Stimulated activated naive B cell treated with anti-CD40 and anti-IgM and Interleukin-4, amounts not matched to agents 10 μg/mL and 1 μg/mL and 100 μg/mL, for 72 hours (primary cell): ENCODE measurements around the gene BEND6.

Experiments
- ATAC-seq, 2 donors: fragments of 150-1000 bp; cut with Tn5 transposase; replicated peaks; 2 replicates each; pipeline ENCODE4 v1.10.0; 2021; ENCODE audit warnings: moderate library complexity in 1 of 2
- DNase-seq: peaks from one replicate; pipeline ENCODE4 v3.0.0; 2021
- H3K27ac Mint-ChIP-seq: one replicate; pipeline ENCODE4 v1.8.0; 2022; ENCODE audit warnings: mild to moderate bottlenecking, mixed read lengths
- H3K27me3 Mint-ChIP-seq, 2 donors: one replicate each; pipeline ENCODE4 v1.8.0; 2022; ENCODE audit warnings: mixed read lengths in 2 of 2
- H3K36me3 Mint-ChIP-seq, 2 donors: one replicate each; pipeline ENCODE4 v1.8.0; 2022; ENCODE audit warnings: mixed read lengths in 2 of 2, mild to moderate bottlenecking in 1 of 2
- H3K4me1 Mint-ChIP-seq, 2 donors: one replicate each; pipeline ENCODE4 v1.8.0; 2022; ENCODE audit warnings: mixed read lengths in 2 of 2, mild to moderate bottlenecking in 1 of 2
- H3K4me3 Mint-ChIP-seq, 2 donors: one replicate each; pipeline ENCODE4 v1.8.0; 2022; ENCODE audit warnings: mild to moderate bottlenecking in 2 of 2, mixed read lengths in 2 of 2, moderate library complexity in 1 of 2
- H3K9me3 Mint-ChIP-seq, 2 donors: one replicate each; pipeline ENCODE4 v1.8.0; 2022; ENCODE audit warnings: mixed read lengths in 2 of 2, mild to moderate bottlenecking in 1 of 2

BEND6 gene, protein sequence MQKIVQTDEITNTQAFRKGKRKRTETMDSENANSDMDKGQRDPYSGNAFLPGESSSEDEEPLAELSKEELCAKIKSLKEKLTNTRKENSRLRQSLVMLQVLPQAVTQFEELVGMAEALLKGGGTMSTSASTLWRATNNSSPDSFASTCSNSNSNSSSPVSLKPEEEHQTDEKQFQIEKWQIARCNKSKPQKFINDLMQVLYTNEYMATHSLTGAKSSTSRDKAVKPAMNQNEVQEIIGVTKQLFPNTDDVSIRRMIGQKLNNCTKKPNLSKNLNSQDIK

DNA sequence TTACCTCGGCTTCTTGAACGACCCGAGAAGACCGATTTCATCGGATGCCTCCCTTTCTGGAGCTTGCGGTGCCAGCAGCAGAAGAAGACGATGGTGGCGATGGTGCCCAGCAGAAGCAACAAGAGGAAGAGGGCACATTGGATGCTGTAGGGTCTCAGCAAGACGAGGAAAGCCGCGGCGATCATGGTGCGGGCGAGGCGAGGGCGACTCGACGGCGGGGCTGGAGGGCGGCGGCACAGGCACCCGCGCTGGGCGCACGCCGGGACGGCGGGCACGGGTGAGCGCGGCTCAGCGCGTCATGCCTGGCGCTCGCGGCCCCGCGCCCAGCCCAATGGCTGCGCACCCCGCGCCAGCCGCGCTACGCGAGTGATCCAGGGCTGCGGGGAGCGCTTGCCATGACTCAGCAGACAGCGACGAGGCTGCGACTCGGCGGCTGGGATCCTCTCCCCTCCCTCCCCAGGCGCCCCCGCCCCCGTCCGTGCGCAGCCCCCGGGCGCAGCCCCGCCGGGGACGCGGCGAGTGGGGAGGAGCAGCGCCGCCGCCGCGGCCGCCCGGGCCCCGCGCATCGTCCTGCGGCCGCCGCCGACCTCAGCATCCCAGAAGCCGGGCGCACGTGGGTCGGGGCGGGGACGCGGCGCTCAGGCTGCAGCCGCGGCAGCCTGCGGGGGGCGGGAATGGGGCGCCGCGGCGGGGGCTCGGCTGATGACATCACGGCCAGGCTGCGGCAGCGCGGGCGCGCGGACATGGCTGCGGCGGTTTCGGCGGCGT is at the start of gene BEND6:
Gene BEND6, plus strand, starts transcription at position 705 of the 768 bp plus-strand sequence. CDS start 26,704 bp downstream, outside the sequence.
- Mint-ChIP-seq H3K4me1 (peaks cover 12 to 19% of the 10 kb centered on the region in 2 donors), H3K4me3 (peak within 1 kb of the TSS; percentile 94 to 95), H3K27me3 (peaks cover 38 to 50% of the 10 kb centered on the region in 2 donors), H3K27ac (peak within 1 kb of the TSS; percentile 96), H3K36me3 (peaks cover 4% of the 10 kb centered on the region in 2 donors), H3K9me3 (no peaks in the 10 kb centered on the region)
- ATAC-seq = peak; percentile 47 to 49
- DNase-seq = peak; percentile 19

DNA sequence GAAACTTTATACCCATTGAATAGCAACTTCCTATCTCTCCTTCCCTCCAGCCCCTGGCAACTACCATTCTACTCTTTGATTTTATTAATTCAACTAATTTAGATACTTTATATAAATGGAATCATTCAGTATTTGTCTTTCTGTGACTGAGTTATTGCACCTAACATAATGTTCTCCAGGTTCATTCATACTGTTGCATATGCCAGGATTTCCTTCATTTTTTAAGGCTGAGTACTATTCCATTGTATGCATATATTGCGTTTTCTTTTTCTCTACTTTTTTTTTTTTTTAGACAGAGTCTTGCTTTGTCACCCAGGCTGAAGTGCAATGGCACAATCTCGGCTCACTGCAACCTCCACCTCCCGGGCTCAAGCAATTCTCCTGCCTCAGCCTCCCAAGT is 49.5 kb upstream of the BEND6 start:
- no peaks in the 10 kb centered on the region for H3K4me1 Mint-ChIP-seq
- H3K9me3 Mint-ChIP-seq = no peaks in the 10 kb centered on the region
- H3K4me3 Mint-ChIP-seq = no peak overlapping the region
- DNase-seq (no peak), ATAC-seq (no peak)
- no peak overlapping the region for H3K27ac Mint-ChIP-seq
- peaks cover 12 to 31% of the 10 kb centered on the region in 2 donors for H3K27me3 Mint-ChIP-seq
- no peaks in the 10 kb centered on the region for H3K36me3 Mint-ChIP-seq

- no peak for DNase-seq
- H3K27me3 Mint-ChIP-seq = peaks cover 10 to 25% of the 10 kb centered on the region in 2 donors
- no peak overlapping the region for H3K4me3 Mint-ChIP-seq
- no peaks in the 10 kb centered on the region for H3K4me1 Mint-ChIP-seq
- no peak for ATAC-seq
- H3K9me3 Mint-ChIP-seq = no peaks in the 10 kb centered on the region
- no peaks in the 10 kb centered on the region for H3K36me3 Mint-ChIP-seq
- H3K27ac Mint-ChIP-seq = no peak overlapping the region
Measured at GRCh38 chr6:56906752-56907151, 48.2 kb upstream of the BEND6 start.

DNA sequence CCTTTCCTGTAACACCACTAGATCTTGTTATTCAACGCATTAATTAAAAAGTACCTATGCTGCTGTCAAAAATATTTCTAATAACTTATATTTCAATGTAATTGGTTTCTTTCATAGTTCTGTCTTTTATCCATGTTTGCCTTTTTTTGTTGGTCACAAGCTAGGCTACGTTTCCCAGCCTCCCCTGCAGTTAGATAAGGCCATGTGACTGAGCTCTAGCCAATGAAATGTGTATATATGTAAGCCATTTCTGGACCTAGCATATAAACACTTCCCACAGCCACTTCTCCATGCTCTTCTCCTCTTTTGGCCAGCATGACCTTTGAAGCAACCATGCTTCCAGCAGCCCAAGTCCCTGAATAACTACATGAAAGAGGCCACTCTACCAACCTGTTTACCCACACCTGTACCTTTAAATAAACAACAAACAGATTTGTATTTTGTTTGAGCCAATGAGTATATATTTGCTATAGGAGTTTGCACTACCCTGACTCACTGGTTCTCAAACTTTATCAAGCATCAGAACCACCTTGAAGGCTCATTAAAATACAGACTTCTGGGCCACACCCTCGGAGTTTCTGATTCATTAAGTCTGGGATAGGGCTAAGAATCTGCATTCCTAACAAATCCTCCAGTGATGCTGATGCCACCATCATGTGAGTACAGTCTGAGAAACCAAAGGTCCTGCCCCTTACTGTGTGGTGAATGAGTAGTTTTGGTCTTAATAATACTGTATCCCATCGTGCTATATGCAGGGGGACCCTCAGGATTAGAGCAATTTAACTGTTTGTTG is 45.6 kb upstream of the BEND6 start:
- no peaks in the 10 kb centered on the region for H3K9me3 Mint-ChIP-seq
- DNase-seq (no peak), ATAC-seq (no peak)
- no peak overlapping the region for H3K4me3 Mint-ChIP-seq
- no peaks in the 10 kb centered on the region for H3K36me3 Mint-ChIP-seq
- no peak overlapping the region for H3K27ac Mint-ChIP-seq
- peaks cover 8 to 25% of the 10 kb centered on the region in 2 donors for H3K27me3 Mint-ChIP-seq
- no peaks in the 10 kb centered on the region for H3K4me1 Mint-ChIP-seq

DNA sequence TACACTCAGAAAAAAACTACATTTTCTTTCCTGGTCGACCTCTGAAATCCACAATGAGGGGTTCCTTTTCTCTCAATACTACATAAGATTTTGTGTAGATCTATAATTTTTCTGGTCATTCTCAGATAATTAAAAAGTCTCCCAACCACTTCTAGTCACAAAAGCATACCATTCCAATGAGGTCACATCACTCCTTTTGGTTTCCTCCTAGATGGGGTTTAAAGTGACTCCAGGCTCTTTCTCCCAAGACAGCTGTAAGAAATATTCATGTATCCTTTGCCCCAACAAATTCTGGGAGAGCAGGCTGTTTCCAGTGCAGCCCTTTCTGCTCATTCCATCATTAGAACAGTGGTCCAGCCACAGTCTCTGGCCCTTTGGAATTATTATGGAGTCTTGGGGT is 43.1 kb upstream of the BEND6 start:
- Mint-ChIP-seq H3K9me3 (no peaks in the 10 kb centered on the region), H3K27ac (no peak overlapping the region), H3K36me3 (no peaks in the 10 kb centered on the region), H3K4me3 (no peak overlapping the region), H3K27me3 (peaks cover 0 to 5% of the 10 kb centered on the region in 2 donors), H3K4me1 (no peaks in the 10 kb centered on the region)
- no peak for DNase-seq
- no peak for ATAC-seq

- no peaks in the 10 kb centered on the region for H3K4me1 Mint-ChIP-seq
- H3K9me3 Mint-ChIP-seq = no peaks in the 10 kb centered on the region
- no peak overlapping the region for H3K27ac Mint-ChIP-seq
- DNase-seq (no peak), ATAC-seq (no peak)
- no peak overlapping the region for H3K4me3 Mint-ChIP-seq
- no peaks in the 10 kb centered on the region for H3K36me3 Mint-ChIP-seq
- peaks cover 0 to 5% of the 10 kb centered on the region in 2 donors for H3K27me3 Mint-ChIP-seq
Measured at GRCh38 chr6:56913285-56914074, 41.4 kb upstream of the BEND6 start.

- Mint-ChIP-seq H3K36me3 (no peaks in the 10 kb centered on the region), H3K9me3 (no peaks in the 10 kb centered on the region), H3K4me3 (no peak overlapping the region), H3K4me1 (no peaks in the 10 kb centered on the region), H3K27ac (no peak overlapping the region), H3K27me3 (no peaks in the 10 kb centered on the region)
- DNase-seq = no peak
- no peak for ATAC-seq
Measured at GRCh38 chr6:56914798-56915658, 39.9 kb upstream of the BEND6 start.

GRCh38 chr6:56915832-56916231 is 39.1 kb upstream of the BEND6 start:
- H3K36me3 Mint-ChIP-seq = no peaks in the 10 kb centered on the region
- ATAC-seq = no peak
- no peak overlapping the region for H3K4me3 Mint-ChIP-seq
- no peak overlapping the region for H3K27ac Mint-ChIP-seq
- no peaks in the 10 kb centered on the region for H3K4me1 Mint-ChIP-seq
- DNase-seq = no peak
- no peaks in the 10 kb centered on the region for H3K27me3 Mint-ChIP-seq
- H3K9me3 Mint-ChIP-seq = no peaks in the 10 kb centered on the region

DNA sequence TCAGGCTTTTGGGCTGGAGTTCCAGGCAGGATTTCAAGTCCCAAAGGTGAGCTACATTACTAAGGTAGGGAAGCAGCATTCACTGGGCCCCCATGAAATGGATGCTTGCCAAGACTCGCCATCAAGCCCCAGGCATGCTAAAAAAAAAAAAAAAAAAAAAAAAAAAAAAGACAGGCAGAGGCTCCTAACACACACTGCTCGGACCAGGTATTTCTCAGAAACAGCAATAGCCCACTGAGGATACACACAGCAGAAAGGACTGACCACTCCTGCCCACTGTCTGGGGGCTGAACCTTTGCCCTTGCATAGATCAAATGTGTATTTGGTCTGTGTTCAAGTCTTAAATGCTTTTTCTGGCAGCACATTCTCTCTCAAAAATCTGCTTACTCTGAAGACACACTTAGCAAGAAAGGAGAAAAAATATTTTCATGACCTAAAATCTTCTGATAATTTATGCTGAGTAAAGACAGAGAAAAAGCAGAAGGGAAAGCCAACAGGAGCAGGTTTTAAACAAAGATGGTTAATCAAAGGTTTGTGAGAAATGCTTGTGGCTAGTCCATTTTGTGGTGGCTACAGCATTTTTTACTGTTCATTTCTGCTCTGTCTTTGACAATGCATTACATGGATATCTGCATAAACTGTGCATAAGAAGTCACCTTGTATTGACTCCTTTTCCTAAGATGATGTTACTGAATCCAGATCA is 37.9 kb upstream of the BEND6 start:
- H3K36me3 Mint-ChIP-seq = no peaks in the 10 kb centered on the region
- H3K27me3 Mint-ChIP-seq = no peaks in the 10 kb centered on the region
- H3K9me3 Mint-ChIP-seq = no peaks in the 10 kb centered on the region
- ATAC-seq (no peak), DNase-seq (no peak)
- H3K27ac Mint-ChIP-seq = no peak overlapping the region
- no peak overlapping the region for H3K4me3 Mint-ChIP-seq
- no peaks in the 10 kb centered on the region for H3K4me1 Mint-ChIP-seq

GRCh38 chr6:56922645-56923044 is 32.3 kb upstream of the BEND6 start:
- peaks cover 19 to 28% of the 10 kb centered on the region in 2 donors for H3K27me3 Mint-ChIP-seq
- H3K9me3 Mint-ChIP-seq = no peaks in the 10 kb centered on the region
- no peak for DNase-seq
- no peak overlapping the region for H3K27ac Mint-ChIP-seq
- H3K4me1 Mint-ChIP-seq = no peaks in the 10 kb centered on the region
- H3K36me3 Mint-ChIP-seq = no peaks in the 10 kb centered on the region
- no peak for ATAC-seq
- H3K4me3 Mint-ChIP-seq = no peak overlapping the region

GRCh38 chr6:56923565-56923964 is 31.3 kb upstream of the BEND6 start:
- no peaks in the 10 kb centered on the region for H3K36me3 Mint-ChIP-seq
- H3K9me3 Mint-ChIP-seq = no peaks in the 10 kb centered on the region
- no peaks in the 10 kb centered on the region for H3K4me1 Mint-ChIP-seq
- no peak for DNase-seq
- H3K4me3 Mint-ChIP-seq = no peak overlapping the region
- H3K27me3 Mint-ChIP-seq = peaks cover 20 to 28% of the 10 kb centered on the region in 2 donors
- H3K27ac Mint-ChIP-seq = no peak overlapping the region
- no peak for ATAC-seq

- H3K9me3 Mint-ChIP-seq = no peaks in the 10 kb centered on the region
- no peak overlapping the region for H3K27ac Mint-ChIP-seq
- H3K36me3 Mint-ChIP-seq = no peaks in the 10 kb centered on the region
- DNase-seq = no peak
- peaks cover 20 to 33% of the 10 kb centered on the region in 2 donors for H3K27me3 Mint-ChIP-seq
- ATAC-seq = no peak
- H3K4me1 Mint-ChIP-seq = peaks cover 0 to under 1% of the 10 kb centered on the region in 2 donors
- no peak overlapping the region for H3K4me3 Mint-ChIP-seq
Measured at GRCh38 chr6:56927538-56928453, 27.1 kb upstream of the BEND6 start.
